Measurements from ENCODE around the gene SMAD9. TPM values are rescaled to one million over a fixed set of nuclear protein-coding genes. Genes with fewer than 3 reads are reported as not detected.

Gene SMAD9
- total and polyA plus RNA-seq, 2 of the 13 experiments (the other 11 are each of a cell fraction or from before 2014, with no cell fraction given), result 4.2 to 7.7 TPM

- no peak overlapping the region for H3K4me3 ChIP-seq (replicated peaks in 1 of 3; ENCODE audit: insufficient read depth in 1 of 3, low read depth in 2 of 3, low read length in 3 of 3)
- ChIA-PET CTCF (ENCODE audit: low intra/inter-chr PET ratio, low total read pairs) (no interaction called here), POLR2A (no interaction called here)
- H3K27me3 ChIP-seq (ENCODE audit: control insufficient read depth in 1 of 2, insufficient read depth in 2 of 2, low read length in 2 of 2), result no peaks in the 10 kb centered on the region
- peaks cover 83% of the 10 kb centered on the region for H3K4me1 ChIP-seq (ENCODE audit: insufficient read depth, low read length)
- H3K9me3 ChIP-seq (ENCODE audit: low read length), result no peaks in the 10 kb centered on the region
- 92% methylated on average over 3 of the region's 3 CpGs for WGBS (ENCODE audit: low lambda C conversion rate)
- no peak overlapping the region for H3K27ac ChIP-seq (ENCODE audit: extremely low read length, insufficient read depth, low read length)
- BruUV-seq (replicated peaks), result no TSS peak
- intact Hi-C loops (cut with micrococcal nuclease; ENCODE audit: unreplicated experiment), result no loop called here
- DNase-seq (ENCODE audit: low spot score) (no peak), ATAC-seq (no peak), FAIRE-seq (no peak)
- H3K9ac ChIP-seq (ENCODE audit: insufficient read depth, low read depth, low read length), result no peak overlapping the region
- H3K36me3 ChIP-seq (replicated peaks in 1 of 2; ENCODE audit: control insufficient read depth in 1 of 2, insufficient read depth in 2 of 2, low read length in 2 of 2), result no peaks in the 10 kb centered on the region
- peaks cover 23% of the 10 kb centered on the region for H3K79me2 ChIP-seq (ENCODE audit: insufficient read depth, low read length)
- H3K4me2 ChIP-seq (ENCODE audit: low read depth, low read length), result no peak overlapping the region
- H4K20me1 ChIP-seq (ENCODE audit: insufficient read depth, low read length), result no peaks in the 10 kb centered on the region
- in situ Hi-C loops (cut with HindIII; ENCODE audit: extremely low pct_ligation_motif_present, low pct_unique_long_range_greater_than_20kb), result no loop called here
- no peak overlapping the region for H2AFZ ChIP-seq (ENCODE audit: low read length)
- TF ChIP-seq ATF7-NPFF (CRISPR knock-in tag; IDR thresholded peaks at IDR 0.05; ENCODE audit: low read depth), result no peak
- no peak for TF ChIP-seq ZHX1 (CRISPR knock-in tag; IDR thresholded peaks at IDR 0.05; ENCODE audit: low read depth)
- no peak for TF ChIP-seq ZNF451 (CRISPR knock-in tag; IDR thresholded peaks at IDR 0.05)
- no peak for TF ChIP-seq EP300 (IDR thresholded peaks at IDR 0.05; ENCODE audit: low read depth in 2 of 2, low read length in 2 of 2)
- TF ChIP-seq EP300 (CRISPR knock-in tag; IDR thresholded peaks at IDR 0.05; ENCODE audit: borderline replicate concordance), result no peak
- no peak for TF ChIP-seq RXRA (CRISPR knock-in tag; IDR thresholded peaks at IDR 0.05)
- no peak for TF ChIP-seq ZMAT3 (CRISPR knock-in tag; conservative IDR thresholded peaks at IDR 0.05)
- no peak for TF ChIP-seq ZNF598 (CRISPR knock-in tag; IDR thresholded peaks at IDR 0.05; ENCODE audit: borderline replicate concordance)
These were observed 31.4 kb downstream of the SMAD9 start for GRCh38 chr13:36888645-36889044.

Measured in HepG2 (cell line).